Lower leg skin (tissue), 4 donors: ENCODE results near the gene STK16. TPM values are rescaled to one million over a fixed set of nuclear protein-coding genes. Genes with fewer than 3 reads are reported as not detected.
A peak's percentile ranks its signal among the peaks of the same experiment; 100 is the strongest.

Experiments used
- DNase-seq, 2 donors: peaks; one replicate each; pipeline ENCODE4 v3.0.0-alpha.2; 2019; ENCODE audit warnings: low spot score in 2 of 2
- H3K4me3 ChIP-seq: fragments of 200-600 bp; sonication (generic); 2 replicates; pipeline ENCODE4 v1.5.1; 2017; ENCODE audit warnings: mild to moderate bottlenecking, low read depth; ENCODE audit not compliant: poor library complexity, severe bottlenecking
- POLR2A ChIP-seq, 2 donors: fragments of 450-650 bp; IDR thresholded peaks; one replicate each; pipeline ENCODE4 v1.6.1; 2016 to 2017; ENCODE audit warnings: antibody characterized with exemption in 2 of 2, mild to moderate bottlenecking in 1 of 2, moderate library complexity in 1 of 2
- WGBS, 2 donors: methylation state at CpG; one replicate each; pipeline ENCODE4 v1.1.5; 2018; 5-methylcytosine and 5-hydroxymethylcytosine counted together
- intact Hi-C: fragments of 100-400 bp; cut with DNase I; formaldehyde crosslinking; loops from one replicate; pipeline ENCODE4 v1.15.0; 2023; ENCODE audit warnings: low total_unique reads
- total RNA-seq, 4 donors: library from RNA; depleted of rRNA; stranded (reverse); fragments of >200 nt; gene quantifications; one replicate each; pipeline ENCODE4 v1.1.0, GENCODE V29; 2016
- TF ChIP-seq, protein P1 (sequence below), 3 donors: fragments of 450-650 bp; IDR thresholded peaks; one replicate each; pipeline ENCODE4 v1.5.1; 2016; ENCODE audit warnings: antibody characterized with exemption in 3 of 3, mild to moderate bottlenecking in 3 of 3, moderate library complexity in 2 of 3

STK16 gene
- total RNA-seq, 4 donors from 2014 or later = 12.9 to 26.4 (median 13.8) TPM

DNA sequence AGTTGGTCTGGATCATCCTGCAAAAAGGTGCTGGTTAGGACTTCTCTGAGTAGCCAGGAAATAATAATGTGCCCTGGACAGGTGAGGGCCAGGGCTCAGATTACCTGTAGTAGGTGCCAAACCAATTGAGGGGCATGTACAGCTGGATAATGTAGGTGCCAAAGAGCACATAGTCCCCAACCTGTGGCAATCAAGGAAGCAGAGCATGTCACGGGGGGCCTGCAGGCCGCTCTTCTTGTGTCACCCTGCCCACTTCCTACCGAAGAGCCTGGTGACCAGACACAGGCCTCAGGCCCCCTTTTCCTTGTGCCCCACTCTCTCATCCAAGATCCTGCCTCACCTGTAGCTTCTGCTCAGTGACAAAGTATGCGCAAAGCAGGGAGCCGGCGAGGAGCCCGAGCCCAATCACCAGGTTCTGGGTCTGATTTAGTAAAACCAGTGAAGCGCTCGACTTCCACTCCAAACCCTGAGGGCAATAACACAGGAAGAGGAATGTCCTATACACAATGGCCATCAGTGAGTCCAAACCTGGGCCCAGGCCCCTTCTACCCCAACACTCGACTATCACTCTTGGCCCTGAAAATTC, 31.7 kb upstream of the STK16 start:
- 94% methylated on average over 10 of the region's 10 CpGs for WGBS, 2 donors
- no peak overlapping the region for H3K4me3 ChIP-seq
- intact Hi-C loops = no loop called here
- TF ChIP-seq POLR2A (IDR thresholded peaks at IDR 0.05) = no peak
- peak in 1 of 2 donors; percentile 58 for DNase-seq

DNA sequence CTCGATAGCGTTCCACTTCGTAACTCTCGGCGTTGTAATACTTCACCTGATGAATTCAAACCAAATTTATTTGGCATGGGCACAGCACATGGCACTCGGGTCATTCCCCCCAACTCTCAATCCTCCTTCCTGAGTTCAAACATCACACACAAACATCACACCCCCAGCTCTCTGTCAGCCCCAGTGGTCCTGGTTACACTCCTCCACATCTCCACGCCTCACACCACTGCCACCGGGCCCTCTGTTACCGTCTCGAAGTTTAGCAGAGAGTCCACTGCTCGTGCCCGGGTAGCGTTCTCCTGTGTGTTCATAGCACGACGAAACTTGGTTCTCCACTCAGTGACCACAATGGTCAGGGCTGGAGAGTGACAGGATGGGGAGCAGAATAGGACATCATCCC, 31.1 kb upstream of the STK16 start:
- intact Hi-C loops = no loop called here
- no peak overlapping the region for H3K4me3 ChIP-seq
- 92 to 97% methylated on average over 15 of the region's 15 CpGs for WGBS, 2 donors
- no peak for DNase-seq
- no peak for TF ChIP-seq POLR2A (IDR thresholded peaks at IDR 0.05)
- TF ChIP-seq, protein P1, sequence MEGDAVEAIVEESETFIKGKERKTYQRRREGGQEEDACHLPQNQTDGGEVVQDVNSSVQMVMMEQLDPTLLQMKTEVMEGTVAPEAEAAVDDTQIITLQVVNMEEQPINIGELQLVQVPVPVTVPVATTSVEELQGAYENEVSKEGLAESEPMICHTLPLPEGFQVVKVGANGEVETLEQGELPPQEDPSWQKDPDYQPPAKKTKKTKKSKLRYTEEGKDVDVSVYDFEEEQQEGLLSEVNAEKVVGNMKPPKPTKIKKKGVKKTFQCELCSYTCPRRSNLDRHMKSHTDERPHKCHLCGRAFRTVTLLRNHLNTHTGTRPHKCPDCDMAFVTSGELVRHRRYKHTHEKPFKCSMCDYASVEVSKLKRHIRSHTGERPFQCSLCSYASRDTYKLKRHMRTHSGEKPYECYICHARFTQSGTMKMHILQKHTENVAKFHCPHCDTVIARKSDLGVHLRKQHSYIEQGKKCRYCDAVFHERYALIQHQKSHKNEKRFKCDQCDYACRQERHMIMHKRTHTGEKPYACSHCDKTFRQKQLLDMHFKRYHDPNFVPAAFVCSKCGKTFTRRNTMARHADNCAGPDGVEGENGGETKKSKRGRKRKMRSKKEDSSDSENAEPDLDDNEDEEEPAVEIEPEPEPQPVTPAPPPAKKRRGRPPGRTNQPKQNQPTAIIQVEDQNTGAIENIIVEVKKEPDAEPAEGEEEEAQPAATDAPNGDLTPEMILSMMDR (IDR thresholded peaks at IDR 0.05) = no peak

DNA sequence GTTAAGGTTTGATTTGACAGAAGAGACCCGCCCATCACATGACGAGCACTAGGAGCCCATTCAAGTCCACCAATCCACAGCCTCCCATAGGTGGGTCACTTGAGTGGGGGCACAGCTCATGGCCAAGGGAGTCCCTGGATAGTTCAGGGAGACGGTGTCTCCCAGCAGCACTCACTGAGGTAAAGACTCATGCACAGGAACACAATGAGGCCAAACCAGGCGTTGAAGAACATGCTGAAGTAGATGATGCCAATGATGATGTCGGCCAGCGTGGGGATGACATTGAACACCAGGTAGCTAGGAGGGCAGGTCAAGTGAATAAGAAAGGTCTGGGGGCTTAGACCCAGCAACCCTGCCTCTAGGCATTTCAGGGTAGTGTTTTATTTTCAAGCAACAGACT, 30.5 kb upstream of the STK16 start:
- intact Hi-C loops = no loop called here
- 90 to 92% methylated on average over 6 of the region's 6 CpGs for WGBS, 2 donors
- H3K4me3 ChIP-seq = no peak overlapping the region
- TF ChIP-seq POLR2A (IDR thresholded peaks at IDR 0.05) = no peak
- TF ChIP-seq, protein P1 (IDR thresholded peaks at IDR 0.05) = no peak
- no peak for DNase-seq

DNA sequence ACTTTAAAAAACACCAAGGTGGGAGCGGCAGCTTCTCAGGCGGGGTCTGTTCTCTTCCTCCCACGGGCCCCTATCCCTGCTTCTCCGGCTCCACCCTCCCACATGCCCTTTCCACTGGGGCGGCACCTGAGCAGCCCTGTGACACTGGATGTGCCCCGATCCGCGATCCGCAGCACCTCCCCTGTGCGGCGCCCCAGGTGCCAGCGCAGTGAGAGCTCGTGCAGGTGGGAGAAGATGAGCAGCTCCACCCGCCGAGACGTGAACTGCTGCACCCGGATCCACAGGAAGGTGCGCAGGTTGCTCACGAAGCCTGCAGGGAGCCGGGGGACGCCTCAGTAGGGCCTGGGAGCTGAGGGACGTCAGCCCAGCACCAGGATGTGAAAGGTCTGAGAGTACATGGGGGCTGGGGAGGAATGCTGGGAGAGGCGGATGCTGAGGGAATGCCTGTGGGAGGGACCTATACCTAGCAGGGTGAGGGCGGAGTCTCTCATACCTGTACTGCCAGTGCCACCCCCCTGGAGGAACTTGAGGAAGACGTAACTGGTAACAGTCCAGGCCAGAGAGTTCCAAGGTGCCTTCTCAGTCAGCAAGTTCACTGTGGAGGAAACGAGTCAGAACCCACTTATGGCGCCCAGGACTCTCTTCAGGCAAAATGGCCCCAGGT, 29.3 kb upstream of the STK16 start:
- intact Hi-C loops = no loop called here

DNA sequence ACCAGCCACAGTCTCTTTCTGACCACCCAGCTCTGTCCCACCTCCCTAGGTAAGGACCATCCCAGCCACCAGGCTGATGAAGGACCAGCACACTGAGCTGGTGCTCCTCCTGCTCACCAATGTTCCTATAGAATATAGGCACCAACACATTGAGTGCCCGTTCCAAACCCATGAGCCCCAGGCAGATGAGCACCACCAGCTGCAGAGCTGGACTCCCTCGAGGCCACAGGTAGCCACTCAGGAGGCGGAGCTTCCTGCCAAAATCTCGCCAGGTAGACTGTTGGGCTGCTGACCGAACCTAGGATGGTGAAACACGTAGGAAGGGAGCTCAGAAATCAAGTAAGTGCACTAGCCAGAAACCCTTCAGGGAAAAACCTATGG, 28.8 kb upstream of the STK16 start:
- no peak for DNase-seq
- no peak for TF ChIP-seq POLR2A (IDR thresholded peaks at IDR 0.05)
- TF ChIP-seq, protein P1 (IDR thresholded peaks at IDR 0.05) = no peak
- intact Hi-C loops = no loop called here
- H3K4me3 ChIP-seq = no peak overlapping the region
- 89% methylated on average over 6 of the region's 6 CpGs for WGBS, 2 donors

More for the DNA sequence above, 29.3 kb upstream of the STK16 start:
- WGBS, 2 donors = 90% methylated on average over 27 of the region's 27 CpGs
- DNase-seq = no peak
- no peak for TF ChIP-seq POLR2A (IDR thresholded peaks at IDR 0.05)
- TF ChIP-seq, protein P1 (IDR thresholded peaks at IDR 0.05) = no peak
- no peak overlapping the region for H3K4me3 ChIP-seq

DNA sequence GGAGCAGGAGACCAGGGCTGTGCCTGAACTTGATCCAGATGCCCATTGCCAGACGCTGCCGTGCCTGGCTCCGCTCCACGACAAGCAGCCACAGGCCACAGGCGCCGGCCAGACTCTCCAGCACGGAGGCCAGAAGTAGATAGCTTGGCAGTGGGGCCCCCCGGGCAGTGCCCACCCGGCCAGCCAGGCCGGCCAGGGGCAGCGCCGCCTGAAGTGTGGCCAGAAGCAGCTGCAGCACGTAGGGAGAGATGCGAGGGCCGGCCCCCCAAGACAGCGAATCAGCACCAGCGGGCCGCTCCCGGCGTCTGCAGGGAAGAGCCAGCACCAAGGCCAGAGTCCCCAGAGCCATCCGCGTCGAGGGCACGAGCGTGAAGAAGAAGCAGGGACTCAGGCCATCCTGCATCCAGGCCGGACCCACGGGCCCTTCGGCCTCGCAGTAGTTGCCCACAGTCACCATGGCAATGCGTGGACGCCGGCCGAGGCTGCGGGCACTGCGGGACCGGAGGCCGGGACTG, 27.0 kb upstream of the STK16 start:
- 0 to 1% methylated on average over 2 to 21 of the region's 37 CpGs for WGBS, 2 donors
- peak; percentile 38 to 92 for DNase-seq
- peak overlapping the region; percentile 26 for H3K4me3 ChIP-seq
- no peak for TF ChIP-seq POLR2A (IDR thresholded peaks at IDR 0.05)
- TF ChIP-seq, protein P1 (IDR thresholded peaks at IDR 0.05) = no peak
- intact Hi-C loops = no loop called here
